ENCODE results near the gene SBF2. TPM values are rescaled to one million over a fixed set of nuclear protein-coding genes. Genes with fewer than 3 reads are reported as not detected.
"Not testable (repeated sequence)": the region's sequence is repeated elsewhere in the genome, so short reads cannot be mapped to it uniquely, and the experiment has no call there.

The SBF2 gene
- total RNA-seq, 3 donors from 2014 or later (not counting 1 experiment from before 2014, with no cell fraction given) = 25.2 to 26.9 (median 26.3) TPM

DNA sequence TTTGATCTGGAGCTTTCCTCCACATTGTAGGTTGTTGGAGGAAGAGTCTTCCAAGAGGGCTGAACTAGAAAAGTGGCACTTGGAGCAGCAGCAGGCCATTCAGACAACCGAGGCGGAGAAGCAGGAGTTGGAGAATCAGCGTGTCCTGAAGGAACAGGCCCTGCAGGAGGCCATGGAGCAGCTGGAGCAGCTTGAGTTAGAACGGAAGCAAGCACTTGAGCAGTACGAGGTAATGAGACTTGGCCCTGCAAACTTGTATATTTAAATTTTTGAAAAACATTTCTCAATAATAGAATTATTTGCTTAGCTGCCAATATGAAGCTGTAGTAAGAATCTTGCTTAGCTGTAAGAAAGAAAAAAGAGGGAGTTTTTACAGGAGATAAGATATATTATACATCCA lies 546.2 kb downstream of the SBF2 start:
- H3K27ac ChIP-seq (ENCODE audit: low read length) = no peak overlapping the region
- Mint-ChIP-seq H3K4me1 (peaks cover 13 to 14% of the 10 kb centered on the region in 2 donors), H3K27ac (no peak overlapping the region), H3K36me3 (no peaks in the 10 kb centered on the region), H3K27me3 (ENCODE audit: low read depth in 2 of 2) (no peaks in the 10 kb centered on the region), H3K9me3 (no peaks in the 10 kb centered on the region), H3K4me3 (no peak overlapping the region)
- H3K36me3 ChIP-seq (ENCODE audit: control insufficient read depth, insufficient read depth, low read length) = peaks cover 9% of the 10 kb centered on the region
- ATAC-seq (no peak), DNase-seq (no peak)
- intact Hi-C loops (cut with micrococcal nuclease) = loop anchor here (1.0 to 5.0 kb wide), 3 partner anchors 86 to 213 kb away; partner anchors contain the start of gene SWAP70
- H3K9me3 ChIP-seq (ENCODE audit: control insufficient read depth, insufficient read depth, low read length) = no peaks in the 10 kb centered on the region
- no peak overlapping the region for H3K4me3 ChIP-seq (ENCODE audit: low read length)
- H3K27me3 ChIP-seq (ENCODE audit: control insufficient read depth, insufficient read depth, low read length) = no peaks in the 10 kb centered on the region
- no peak for TF ChIP-seq CTCF (IDR thresholded peaks at IDR 0.05)
- WGBS (ENCODE audit: insufficient coverage) = 93% methylated on average over 4 of the region's 5 CpGs
- H3K4me1 ChIP-seq (ENCODE audit: control insufficient read depth, insufficient read depth, low read length) = peaks cover 10% of the 10 kb centered on the region

GRCh38 chr11:9747229-9747628 lies 546.8 kb downstream of the SBF2 start:
- Mint-ChIP-seq H3K27me3 (ENCODE audit: low read depth in 2 of 2) (no peaks in the 10 kb centered on the region), H3K4me3 (no peak overlapping the region), H3K9me3 (no peaks in the 10 kb centered on the region), H3K27ac (no peak overlapping the region), H3K4me1 (peaks cover 13 to 14% of the 10 kb centered on the region in 2 donors), H3K36me3 (no peaks in the 10 kb centered on the region)
- no peak for ATAC-seq
- H3K27me3 ChIP-seq (ENCODE audit: control insufficient read depth, insufficient read depth, low read length) = no peaks in the 10 kb centered on the region
- TF ChIP-seq CTCF (IDR thresholded peaks at IDR 0.05) = no peak
- intact Hi-C loops (cut with micrococcal nuclease) = loop anchor here (5.0 kb wide), 1 partner anchor 85 kb away; the partner anchor contains the start of gene SWAP70
- peaks cover 9% of the 10 kb centered on the region for H3K36me3 ChIP-seq (ENCODE audit: control insufficient read depth, insufficient read depth, low read length)
- H3K4me3 ChIP-seq (ENCODE audit: low read length) = no peak overlapping the region
- no peaks in the 10 kb centered on the region for H3K9me3 ChIP-seq (ENCODE audit: control insufficient read depth, insufficient read depth, low read length)
- WGBS (ENCODE audit: insufficient coverage) = no CpG with 5 or more reads among the region's 1 CpG
- no peak overlapping the region for H3K27ac ChIP-seq (ENCODE audit: low read length)
- H3K4me1 ChIP-seq (ENCODE audit: control insufficient read depth, insufficient read depth, low read length) = peaks cover 10% of the 10 kb centered on the region
- DNase-seq = no peak

GRCh38 chr11:9745411-9746211 lies 548.4 kb downstream of the SBF2 start:
- H3K27ac ChIP-seq (ENCODE audit: low read length) = peak overlapping the region; percentile 59
- DNase-seq (no peak), ATAC-seq (no peak)
- no peaks in the 10 kb centered on the region for H3K9me3 Mint-ChIP-seq
- H3K4me3 ChIP-seq (ENCODE audit: low read length) = no peak overlapping the region
- WGBS (ENCODE audit: insufficient coverage) = 60% methylated on average over 4 of the region's 7 CpGs
- TF ChIP-seq CTCF (IDR thresholded peaks at IDR 0.05) = no peak
- H3K36me3 ChIP-seq (ENCODE audit: control insufficient read depth, insufficient read depth, low read length) = peaks cover 14% of the 10 kb centered on the region
- no peak overlapping the region for H3K27ac Mint-ChIP-seq
- H3K27me3 ChIP-seq (ENCODE audit: control insufficient read depth, insufficient read depth, low read length) = no peaks in the 10 kb centered on the region
- H3K4me1 ChIP-seq (ENCODE audit: control insufficient read depth, insufficient read depth, low read length) = peaks cover 10% of the 10 kb centered on the region
- H3K9me3 ChIP-seq (ENCODE audit: control insufficient read depth, insufficient read depth, low read length) = no peaks in the 10 kb centered on the region
- no peak overlapping the region for H3K4me3 Mint-ChIP-seq
- H3K27me3 Mint-ChIP-seq (ENCODE audit: low read depth in 2 of 2) = no peaks in the 10 kb centered on the region
- no peaks in the 10 kb centered on the region for H3K36me3 Mint-ChIP-seq
- peaks cover 13 to 14% of the 10 kb centered on the region in 2 donors for H3K4me1 Mint-ChIP-seq
- intact Hi-C loops (cut with micrococcal nuclease) = loop anchor here (5.0 kb wide), 1 partner anchor 83 kb away; the partner anchor contains the start of gene SWAP70

GRCh38 chr11:9743512-9743911 lies 550.5 kb downstream of the SBF2 start:
- WGBS (ENCODE audit: insufficient coverage) = no CpG with 5 or more reads among the region's 3 CpGs
- H3K27ac Mint-ChIP-seq; H3K9me3 ChIP-seq (ENCODE audit: control insufficient read depth, insufficient read depth, low read length); H3K27me3 ChIP-seq (ENCODE audit: control insufficient read depth, insufficient read depth, low read length); H3K27me3 Mint-ChIP-seq (ENCODE audit: low read depth in 2 of 2); H3K36me3 Mint-ChIP-seq; H3K4me3 Mint-ChIP-seq; H3K9me3 Mint-ChIP-seq; H3K4me1 ChIP-seq (ENCODE audit: control insufficient read depth, insufficient read depth, low read length); intact Hi-C loops (cut with micrococcal nuclease); ATAC-seq; H3K27ac ChIP-seq (ENCODE audit: low read length); H3K4me3 ChIP-seq (ENCODE audit: low read length); DNase-seq: not testable (repeated sequence)
- peaks cover 17 to 21% of the 10 kb centered on the region in 2 donors for H3K4me1 Mint-ChIP-seq
- peaks cover 13% of the 10 kb centered on the region for H3K36me3 ChIP-seq (ENCODE audit: control insufficient read depth, insufficient read depth, low read length)

Data from natural killer cell (primary cell).